Putamen (tissue), 1 donor: ENCODE measurements around the gene LHFPL5.

Experiments used
- DNase-seq: peaks from one replicate; pipeline ENCODE4 v3.0.0-alpha.2; 2016; ENCODE audit warnings: low spot score

LHFPL5 gene

GRCh38 chr6:35856250-35856649 lies 51.1 kb downstream of the LHFPL5 start:
- DNase-seq, result no peak

GRCh38 chr6:35857853-35858252 lies 52.7 kb downstream of the LHFPL5 start:
- DNase-seq, result no peak

GRCh38 chr6:35859367-35859766 lies 54.2 kb downstream of the LHFPL5 start:
- no peak for DNase-seq
